ENCODE data around the gene EML1.

Gene EML1

GRCh38 chr14:99775351-99775750 lies 17.9 kb upstream of the EML1 start:
- TF ChIP-seq, protein P1, sequence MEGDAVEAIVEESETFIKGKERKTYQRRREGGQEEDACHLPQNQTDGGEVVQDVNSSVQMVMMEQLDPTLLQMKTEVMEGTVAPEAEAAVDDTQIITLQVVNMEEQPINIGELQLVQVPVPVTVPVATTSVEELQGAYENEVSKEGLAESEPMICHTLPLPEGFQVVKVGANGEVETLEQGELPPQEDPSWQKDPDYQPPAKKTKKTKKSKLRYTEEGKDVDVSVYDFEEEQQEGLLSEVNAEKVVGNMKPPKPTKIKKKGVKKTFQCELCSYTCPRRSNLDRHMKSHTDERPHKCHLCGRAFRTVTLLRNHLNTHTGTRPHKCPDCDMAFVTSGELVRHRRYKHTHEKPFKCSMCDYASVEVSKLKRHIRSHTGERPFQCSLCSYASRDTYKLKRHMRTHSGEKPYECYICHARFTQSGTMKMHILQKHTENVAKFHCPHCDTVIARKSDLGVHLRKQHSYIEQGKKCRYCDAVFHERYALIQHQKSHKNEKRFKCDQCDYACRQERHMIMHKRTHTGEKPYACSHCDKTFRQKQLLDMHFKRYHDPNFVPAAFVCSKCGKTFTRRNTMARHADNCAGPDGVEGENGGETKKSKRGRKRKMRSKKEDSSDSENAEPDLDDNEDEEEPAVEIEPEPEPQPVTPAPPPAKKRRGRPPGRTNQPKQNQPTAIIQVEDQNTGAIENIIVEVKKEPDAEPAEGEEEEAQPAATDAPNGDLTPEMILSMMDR (IDR thresholded peaks at IDR 0.05; ENCODE audit: control extremely low read depth, extremely low read depth, low read depth, missing control alignments), result no peak
- CTCF ChIA-PET, result interaction anchor here (3.2 kb wide), 1 partner anchor 17 kb away, joined by 9 read pairs; the partner anchor contains the start of gene EML1
- DNase-seq (ENCODE audit: extremely low spot score), result no peak
- POLR2A ChIA-PET, result no interaction called here

- POLR2A ChIA-PET, result no interaction called here
- TF ChIP-seq, protein P1 (IDR thresholded peaks at IDR 0.05; ENCODE audit: control extremely low read depth, extremely low read depth, low read depth, missing control alignments), result no peak
- no peak for DNase-seq (ENCODE audit: extremely low spot score)
- CTCF ChIA-PET, result interaction anchor here (1.0 kb wide), 1 partner anchor 11 kb away, joined by 3 read pairs; no protein-coding TSS in a partner anchor
These were observed 15.3 kb upstream of the EML1 start for GRCh38 chr14:99777951-99778350.

DNA sequence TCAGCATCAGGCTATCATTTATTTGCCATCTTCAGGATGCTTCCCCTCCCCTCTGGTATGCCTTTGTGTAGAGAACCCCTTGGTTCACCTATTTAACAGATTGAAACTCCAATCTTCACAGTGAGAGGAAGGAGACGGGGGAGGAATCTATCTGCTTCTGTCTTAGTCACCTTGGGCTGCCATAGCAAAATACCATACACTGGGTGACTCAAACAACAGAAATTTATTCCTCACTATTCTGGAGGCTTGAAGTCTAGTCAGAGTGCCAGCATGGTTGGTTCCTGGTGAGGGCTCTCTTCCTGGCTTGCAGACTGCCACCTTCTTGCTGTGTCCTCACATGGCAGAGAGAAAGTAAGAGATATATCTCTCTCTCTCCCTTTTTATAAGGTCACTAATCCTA lies 13.5 kb upstream of the EML1 start:
- ChIA-PET CTCF (no interaction called here), POLR2A (no interaction called here)
- DNase-seq (ENCODE audit: extremely low spot score), result no peak
- TF ChIP-seq, protein P1 (IDR thresholded peaks at IDR 0.05; ENCODE audit: control extremely low read depth, extremely low read depth, low read depth, missing control alignments), result no peak

GRCh38 chr14:99780690-99781089 lies 12.5 kb upstream of the EML1 start:
- no peak for DNase-seq (ENCODE audit: extremely low spot score)
- TF ChIP-seq, protein P1 (IDR thresholded peaks at IDR 0.05; ENCODE audit: control extremely low read depth, extremely low read depth, low read depth, missing control alignments), result no peak
- POLR2A ChIA-PET, result no interaction called here
- CTCF ChIA-PET, result interaction anchor here (0.9 kb wide), 1 partner anchor 167 kb away, joined by 3 read pairs; no protein-coding TSS in a partner anchor

GRCh38 chr14:99781091-99781490 lies 12.1 kb upstream of the EML1 start:
- ChIA-PET POLR2A (no interaction called here), CTCF (interaction anchor here (0.9 kb wide), 1 partner anchor 166 kb away, joined by 3 read pairs; no protein-coding TSS in a partner anchor)
- TF ChIP-seq, protein P1 (IDR thresholded peaks at IDR 0.05; ENCODE audit: control extremely low read depth, extremely low read depth, low read depth, missing control alignments), result no peak
- DNase-seq (ENCODE audit: extremely low spot score), result no peak

- POLR2A ChIA-PET, result no interaction called here
- TF ChIP-seq, protein P1 (IDR thresholded peaks at IDR 0.05; ENCODE audit: control extremely low read depth, extremely low read depth, low read depth, missing control alignments), result no peak
- DNase-seq (ENCODE audit: extremely low spot score), result no peak
- CTCF ChIA-PET, result interaction anchor here (1.6 kb wide), 1 partner anchor 15 kb away, joined by 3 read pairs; no protein-coding TSS in a partner anchor
These were observed 11.2 kb upstream of the EML1 start for GRCh38 chr14:99781853-99782610.
